Measurements from ENCODE around the gene BTBD6.
"Not testable (repeated sequence)": the region's sequence is repeated elsewhere in the genome, so short reads cannot be mapped to it uniquely, and the experiment has no call there.

The BTBD6 gene

GRCh38 chr14:105292826-105293711 lies 44.7 kb downstream of the BTBD6 start:
- FAIRE-seq: no peak

GRCh38 chr14:105294142-105294597 lies 45.8 kb downstream of the BTBD6 start:
- DNase-seq (ENCODE audit: low spot score): no peak
- FAIRE-seq: no peak

More at GRCh38 chr14:105292826-105293711, 44.7 kb downstream of the BTBD6 start:
- DNase-seq (ENCODE audit: low spot score): no peak

GRCh38 chr14:105297311-105297710 lies 49.0 kb downstream of the BTBD6 start:
- DNase-seq (ENCODE audit: low spot score); FAIRE-seq: not testable (repeated sequence)

GRCh38 chr14:105299654-105300541 lies 51.6 kb downstream of the BTBD6 start:
- DNase-seq (ENCODE audit: low spot score) (no peak), FAIRE-seq (no peak)
